Type B pancreatic cell (in vitro differentiated cells): Measurements from ENCODE around the gene RFC2. TPM values are rescaled to one million over a fixed set of nuclear protein-coding genes. Genes with fewer than 3 reads are reported as not detected.

Source experiments
- DNase-seq: peaks from one replicate; pipeline ENCODE4 v3.0.0; 2021; ENCODE audit warnings: mixed read lengths; ENCODE audit not compliant: unreplicated experiment; ENCODE audit errors: extremely low spot score
- H3K27ac Mint-ChIP-seq: 2 replicates; pipeline ENCODE4 v1.8.0; 2021; ENCODE audit warnings: mild to moderate bottlenecking, mixed read lengths
- H3K27me3 Mint-ChIP-seq: 2 replicates; pipeline ENCODE4 v1.8.0; 2021; ENCODE audit warnings: mixed read lengths
- H3K36me3 Mint-ChIP-seq: 2 replicates; pipeline ENCODE4 v1.8.0; 2021; ENCODE audit warnings: mixed read lengths
- H3K4me1 Mint-ChIP-seq: one replicate; pipeline ENCODE4 v1.8.0; 2021; ENCODE audit warnings: mixed read lengths; ENCODE audit not compliant: unreplicated experiment
- H3K4me3 Mint-ChIP-seq: 2 replicates; pipeline ENCODE4 v1.8.0; 2021; ENCODE audit warnings: mild to moderate bottlenecking, mixed read lengths
- H3K9me3 Mint-ChIP-seq: 2 replicates; pipeline ENCODE4 v1.8.0; 2021; ENCODE audit warnings: mixed read lengths
- CTCF ChIP-seq: fragments of 200-600 bp; sonication (generic); conservative IDR thresholded peaks from 2 replicates; pipeline ENCODE4 v1.5.0; 2021; ENCODE audit warnings: antibody characterized with exemption, mild to moderate bottlenecking
- total RNA-seq: library from RNA; stranded (reverse); gene quantifications from 2 replicates; pipeline ENCODE4 v1.2.1, GENCODE V29; 2021; ENCODE audit warnings: low replicate concordance

RFC2 gene
- total RNA-seq, 1 donor from 2014 or later = 40.9 TPM

GRCh38 chr7:74290553-74290950 is 36.4 kb upstream of the RFC2 start:
- Mint-ChIP-seq H3K4me3 (peak overlapping the region; percentile 87), H3K4me1 (peaks cover 50% of the 10 kb centered on the region), H3K27me3 (no peaks in the 10 kb centered on the region), H3K36me3 (no peaks in the 10 kb centered on the region), H3K9me3 (no peaks in the 10 kb centered on the region), H3K27ac (peak overlapping the region; percentile 61)
- TF ChIP-seq CTCF = no peak
- no peak for DNase-seq

GRCh38 chr7:74289659-74290552 is 35.7 kb upstream of the RFC2 start:
- H3K27me3 Mint-ChIP-seq = no peaks in the 10 kb centered on the region
- H3K4me1 Mint-ChIP-seq = peaks cover 44% of the 10 kb centered on the region
- DNase-seq = peak; percentile 72
- no peaks in the 10 kb centered on the region for H3K36me3 Mint-ChIP-seq
- TF ChIP-seq CTCF = no peak
- H3K4me3 Mint-ChIP-seq = peak overlapping the region; percentile 87
- no peak overlapping the region for H3K27ac Mint-ChIP-seq
- no peaks in the 10 kb centered on the region for H3K9me3 Mint-ChIP-seq

GRCh38 chr7:74289018-74289658 is 34.9 kb upstream of the RFC2 start, which contains the start of gene CLIP2:
CLIP2 (plus strand) TSS chr7:74289407; CDS start chr7:74317547, 28,140 bp downstream.
- Mint-ChIP-seq H3K36me3 (no peaks in the 10 kb centered on the region), H3K4me1 (peaks cover 36% of the 10 kb centered on the region), H3K4me3 (peak within 1 kb of the TSS; percentile 91), H3K27me3 (no peaks in the 10 kb centered on the region), H3K9me3 (no peaks in the 10 kb centered on the region), H3K27ac (peak within 1 kb of the TSS; percentile 82)
- no peak for TF ChIP-seq CTCF
- peak; percentile 83 for DNase-seq

DNA sequence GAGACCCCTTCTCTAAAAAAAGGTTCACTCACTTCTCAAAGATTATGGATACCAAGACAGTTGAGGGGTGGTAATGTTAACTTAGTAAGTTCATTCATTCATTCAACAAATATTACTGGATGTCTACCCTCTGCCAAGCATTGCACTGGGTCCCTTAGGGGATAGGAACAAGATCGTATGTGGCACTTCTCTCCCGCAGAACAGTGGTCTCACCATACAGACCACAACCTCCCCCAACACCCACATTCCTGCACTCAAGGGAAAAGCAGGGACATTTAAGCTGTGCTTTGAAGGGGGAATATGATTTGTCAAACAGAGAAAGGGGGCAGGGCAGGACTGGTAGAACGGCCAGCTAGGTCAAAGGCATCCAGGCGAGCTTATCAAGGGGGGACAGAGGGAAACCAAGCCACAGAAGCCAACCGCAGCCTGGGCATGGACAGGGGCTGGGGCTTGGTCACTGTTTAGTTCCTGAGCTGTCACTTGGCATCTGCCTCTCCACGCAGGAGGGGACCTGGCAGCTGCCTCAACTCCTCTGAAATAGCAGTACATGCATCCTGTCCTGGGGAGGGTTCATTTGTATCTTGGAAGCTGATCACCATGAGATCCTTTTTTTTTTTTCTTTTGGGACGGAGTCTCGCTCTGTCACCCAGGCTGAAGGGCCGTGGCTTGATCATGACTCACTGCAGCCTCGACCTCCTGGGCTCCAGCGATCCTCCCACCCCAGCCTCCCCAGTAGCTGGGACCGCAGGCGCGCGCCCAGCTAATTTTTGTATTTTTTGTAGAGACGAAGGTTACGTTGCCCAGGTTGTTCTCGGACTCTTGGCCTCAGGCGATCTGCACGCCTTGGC is 34.1 kb upstream of the RFC2 start:
- no peak for DNase-seq

More for the DNA sequence above, 34.1 kb upstream of the RFC2 start:
- Mint-ChIP-seq H3K27me3 (no peaks in the 10 kb centered on the region), H3K9me3 (no peaks in the 10 kb centered on the region), H3K27ac (peak overlapping the region; percentile 82), H3K36me3 (no peaks in the 10 kb centered on the region), H3K4me3 (peak overlapping the region; percentile 91), H3K4me1 (peaks cover 30% of the 10 kb centered on the region)
- TF ChIP-seq CTCF = no peak
